Gastrocnemius medialis (tissue), 4 donors: ENCODE data around the gene PACRGL. TPM values are rescaled to one million over a fixed set of nuclear protein-coding genes. Genes with fewer than 3 reads are reported as not detected.

Source experiments
- ATAC-seq, 2 donors: fragments of 150-250 bp; one replicate each; pipeline ENCODE4 v1.9.1; 2016
- DNase-seq, 2 donors: peaks; one replicate each; pipeline ENCODE4 v3.0.0-alpha.2; 2019
- H3K27ac ChIP-seq, 4 donors: fragments of 200-600 bp; sonication (generic); 1 replicate in 1 of 4; 2 replicates in 3 of 4; pipeline ENCODE4 v1.5.1; 2016 to 2018; ENCODE audit warnings: mild to moderate bottlenecking in 2 of 4, moderate library complexity in 1 of 4
- H3K27me3 ChIP-seq, 3 donors: fragments of 200-600 bp; sonication (generic) in 2 of 3; 1 replicate in 1 of 3; 2 replicates in 2 of 3; pipeline versions ENCODE4 v1.5.1 to v1.6.0; 2016 to 2019; ENCODE audit warnings: mild to moderate bottlenecking in 1 of 3, moderate library complexity in 1 of 3
- H3K36me3 ChIP-seq, 2 donors: fragments of 200-600 bp; sonication (generic) in 1 of 2; one replicate each; pipeline ENCODE4 v1.5.1; 2017 to 2018
- H3K4me1 ChIP-seq, 2 donors: fragments of 200-600 bp; sonication (generic) in 1 of 2; one replicate each; pipeline ENCODE4 v1.5.1; 2016 to 2017; ENCODE audit warnings: mild to moderate bottlenecking in 2 of 2
- H3K4me3 ChIP-seq, 4 donors: fragments of 200-600 bp; sonication (generic) in 3 of 4; 1 replicate in 1 of 4; 2 replicates in 3 of 4; pipeline ENCODE4 v1.5.1; 2016 to 2019; ENCODE audit warnings: mild to moderate bottlenecking in 2 of 4
- H3K9me3 ChIP-seq, 3 donors: fragments of 200-600 bp; sonication (generic) in 2 of 3; 1 replicate in 1 of 3; 2 replicates in 2 of 3; pipeline ENCODE4 v1.5.1; 2016 to 2019
- CTCF ChIP-seq, 5 experiments: fragments of 450-650 bp in 3 of 5; fragments of 200-600 bp in 2 of 5; sonication (generic) in 2 of 5; IDR thresholded peaks in 4 of 5; conservative IDR thresholded peaks in 1 of 5; 1 replicate in 4 of 5; 2 replicates in 1 of 5; pipeline ENCODE4 v1.5.1; 2016 to 2019; ENCODE audit warnings: antibody characterized with exemption in 5 of 5, mild to moderate bottlenecking in 3 of 5, moderate library complexity in 3 of 5
- POLR2A ChIP-seq, 2 donors: fragments of 450-650 bp; IDR thresholded peaks; one replicate each; pipeline ENCODE4 v1.6.1; 2017; ENCODE audit warnings: antibody characterized with exemption in 2 of 2, mild to moderate bottlenecking in 2 of 2, moderate library complexity in 2 of 2
- in situ Hi-C, 4 donors: fragments of 200-750 bp; cut with MboI; loops; one replicate each; pipeline versions ENCODE4 v1.15.0 to v1.8.0; 2017; ENCODE audit warnings: low sequenced_read_pairs in 4 of 4
- intact Hi-C: fragments of 100-400 bp; cut with DNase I; formaldehyde crosslinking; loops from one replicate; pipeline ENCODE4 v1.15.1; 2023; ENCODE audit warnings: low total_unique reads
- total RNA-seq, 4 donors: library from RNA; depleted of rRNA; stranded (reverse); fragments of >200 nt; gene quantifications; one replicate each; pipeline versions ENCODE4 v1.1.0 to v1.2.3, GENCODE V29; 2016

Gene PACRGL
- total RNA-seq, 4 donors from 2014 or later: 10.7 to 23.1 (median 14.0) TPM

DNA sequence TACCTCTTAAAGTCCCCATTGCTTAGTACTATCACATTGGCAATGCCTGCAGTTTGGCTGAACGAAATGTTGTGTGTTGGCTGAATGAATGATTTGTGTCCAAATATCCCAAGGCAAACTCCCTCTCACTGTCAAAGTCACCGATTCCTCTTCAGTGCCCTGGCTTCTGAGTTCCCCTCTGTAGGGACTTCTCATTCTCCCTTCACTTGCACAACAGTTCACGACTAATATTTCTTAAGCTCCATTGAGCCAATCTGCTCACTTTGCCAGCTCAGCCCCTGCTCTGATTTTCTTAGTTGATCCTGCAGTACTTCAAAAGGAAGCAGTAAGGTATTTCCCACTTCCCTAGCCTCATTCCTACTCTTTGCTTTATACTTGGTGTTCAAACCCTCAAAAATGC, 21.9 kb upstream of the PACRGL start:
- intact Hi-C loops: no loop called here

GRCh38 chr4:20679951-20680350, 20.3 kb upstream of the PACRGL start:
- in situ Hi-C loops (loop anchor here (10.0 to 25.0 kb wide), 4 partner anchors 255 to 1995 kb away; no protein-coding TSS in a partner anchor), intact Hi-C loops (loop anchor here (5.0 kb wide), 1 partner anchor 1458 kb away; no protein-coding TSS in a partner anchor)
- DNase-seq (no peak), ATAC-seq (no peak)
- no peak overlapping the region for H3K4me3 ChIP-seq
- H3K9me3 ChIP-seq: no peaks in the 10 kb centered on the region
- TF ChIP-seq POLR2A (IDR thresholded peaks at IDR 0.05) (no peak), CTCF (IDR thresholded peaks at IDR 0.05 in 4 of 5, conservative IDR thresholded peaks at IDR 0.05 in 1 of 5) (no peak)
- peaks cover 0 to 2% (median 0%) of the 10 kb centered on the region in 3 donors for H3K27me3 ChIP-seq
- H3K27ac ChIP-seq: no peak overlapping the region
- H3K36me3 ChIP-seq: no peaks in the 10 kb centered on the region
- H3K4me1 ChIP-seq: no peaks in the 10 kb centered on the region

More for the DNA sequence above, 21.9 kb upstream of the PACRGL start:
- Histone ChIP-seq H3K27ac (no peak overlapping the region), H3K4me3 (no peak overlapping the region), H3K36me3 (no peaks in the 10 kb centered on the region), H3K4me1 (no peaks in the 10 kb centered on the region), H3K9me3 (no peaks in the 10 kb centered on the region), H3K27me3 (peaks cover 0 to 2% (median 0%) of the 10 kb centered on the region in 3 donors)
- no peak for ATAC-seq
- DNase-seq: no peak
- no peak for TF ChIP-seq CTCF (IDR thresholded peaks at IDR 0.05 in 4 of 5, conservative IDR thresholded peaks at IDR 0.05 in 1 of 5)
- TF ChIP-seq POLR2A (IDR thresholded peaks at IDR 0.05): no peak
- in situ Hi-C loops: loop anchor here in 1 of 4 donors (25.0 kb wide), 2 partner anchors 266 to 1991 kb away; no protein-coding TSS in a partner anchor

- H3K27ac ChIP-seq: no peak overlapping the region
- peaks cover 0 to 2% (median 0%) of the 10 kb centered on the region in 3 donors for H3K27me3 ChIP-seq
- H3K36me3 ChIP-seq: no peaks in the 10 kb centered on the region
- H3K4me1 ChIP-seq: no peaks in the 10 kb centered on the region
- in situ Hi-C loops (loop anchor here (10.0 to 25.0 kb wide), 4 partner anchors 256 to 1996 kb away; no protein-coding TSS in a partner anchor), intact Hi-C loops (loop anchor here (5.0 kb wide), 1 partner anchor 1458 kb away; no protein-coding TSS in a partner anchor)
- TF ChIP-seq POLR2A (IDR thresholded peaks at IDR 0.05): no peak
- TF ChIP-seq CTCF (IDR thresholded peaks at IDR 0.05 in 4 of 5, conservative IDR thresholded peaks at IDR 0.05 in 1 of 5): no peak
- no peak for ATAC-seq
- no peak for DNase-seq
- H3K4me3 ChIP-seq: no peak overlapping the region
- no peaks in the 10 kb centered on the region for H3K9me3 ChIP-seq
These were observed 19.5 kb upstream of the PACRGL start for GRCh38 chr4:20680736-20681135.

DNA sequence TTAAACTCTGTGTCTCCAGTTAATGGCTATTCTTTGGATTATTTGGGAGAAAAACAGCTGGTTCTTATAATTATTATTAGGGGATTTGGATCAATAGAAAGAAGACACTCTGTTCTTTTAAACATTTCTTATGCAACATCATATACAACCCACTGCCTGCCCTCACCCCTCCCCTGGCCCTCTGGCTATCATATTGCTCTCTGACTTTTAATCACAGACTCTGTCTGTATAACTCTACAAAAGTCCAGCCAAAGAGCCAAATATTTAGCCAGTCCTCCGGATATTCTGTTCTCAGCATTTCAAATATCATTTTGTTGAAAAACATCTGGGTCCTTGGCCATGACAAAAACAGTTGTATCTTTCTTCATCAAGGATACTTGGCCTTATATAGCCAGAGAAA, 19.0 kb upstream of the PACRGL start:
- ATAC-seq (no peak), DNase-seq (no peak)
- intact Hi-C loops (loop anchor here (5.0 kb wide), 1 partner anchor 1459 kb away; no protein-coding TSS in a partner anchor), in situ Hi-C loops (loop anchor here (10.0 to 25.0 kb wide), 4 partner anchors 256 to 1996 kb away; no protein-coding TSS in a partner anchor)
- Histone ChIP-seq H3K27ac (no peak overlapping the region), H3K36me3 (no peaks in the 10 kb centered on the region), H3K4me1 (no peaks in the 10 kb centered on the region), H3K4me3 (no peak overlapping the region), H3K27me3 (peaks cover 0 to 2% (median 0%) of the 10 kb centered on the region in 3 donors), H3K9me3 (no peaks in the 10 kb centered on the region)
- TF ChIP-seq POLR2A (IDR thresholded peaks at IDR 0.05) (no peak), CTCF (IDR thresholded peaks at IDR 0.05 in 4 of 5, conservative IDR thresholded peaks at IDR 0.05 in 1 of 5) (no peak)
